Caco-2 (cell line): ENCODE measurements around the gene DGCR2. TPM values are rescaled to one million over a fixed set of nuclear protein-coding genes. Genes with fewer than 3 reads are reported as not detected.
A peak's percentile ranks its signal among the peaks of the same experiment; 100 is the strongest.

Experiments
- BruUV-seq: library from RNA; stranded (reverse); fragments of 400-500 nt; replicated peaks from 2 replicates; lab custom pipeline; 2021; lab: Mats Ljungman, UMichigan
- CTCF ChIA-PET: fragments of 300-600 bp; sonication (Branson Sonifier 250); formaldehyde crosslinking; loops from one replicate; lab custom pipeline; 2022; ENCODE audit warnings: antibody characterized with exemption; lab: Charles Lee
- POLR2A ChIA-PET: fragments of 300-600 bp; sonication (Branson Sonifier 250); formaldehyde crosslinking; loops from one replicate; lab custom pipeline; 2022; ENCODE audit warnings: antibody characterized with exemption; lab: Charles Lee
- DNase-seq, 2 experiments: peaks; one replicate each; pipeline versions ENCODE4 v3.0.0 to v3.0.0-alpha.2; 2020 to 2022
- H3K27me3 ChIP-seq: replicated peaks from 2 replicates; pipeline ENCODE4 v1.6.0; 2011; ENCODE audit warnings: low read length; ENCODE audit not compliant: control insufficient read depth, insufficient read depth
- H3K36me3 ChIP-seq: 2 replicates; pipeline ENCODE4 v1.5.1; 2011; ENCODE audit warnings: low read length; ENCODE audit not compliant: control insufficient read depth, insufficient read depth
- H3K4me1 ChIP-seq: fragments of 250-450 bp; sonication (Bioruptor Pico); 2 replicates; pipeline ENCODE4 v1.5.1; 2020; ENCODE audit warnings: mild to moderate bottlenecking
- H3K4me3 ChIP-seq: 2 replicates; pipeline ENCODE4 v1.5.1; 2011; ENCODE audit warnings: low read depth, mild to moderate bottlenecking, control low read depth, low read length
- H3K9me3 ChIP-seq: fragments of 250-450 bp; sonication (Bioruptor Pico); 2 replicates; pipeline ENCODE4 v1.5.1; 2020; ENCODE audit warnings: mild to moderate bottlenecking, moderate library complexity
- H3K27ac Mint-ChIP-seq: one replicate; pipeline ENCODE4 v1.8.0; 2022; ENCODE audit warnings: mixed read lengths; ENCODE audit not compliant: unreplicated experiment
- H3K27me3 Mint-ChIP-seq: one replicate; pipeline ENCODE4 v1.8.0; 2022; ENCODE audit warnings: mixed read lengths; ENCODE audit not compliant: insufficient read depth, unreplicated experiment
- H3K36me3 Mint-ChIP-seq: one replicate; pipeline ENCODE4 v1.8.0; 2022; ENCODE audit warnings: mild to moderate bottlenecking, mixed read lengths; ENCODE audit not compliant: insufficient read depth, unreplicated experiment
- H3K4me1 Mint-ChIP-seq: one replicate; pipeline ENCODE4 v1.8.0; 2022; ENCODE audit warnings: low read depth, mixed read lengths; ENCODE audit not compliant: unreplicated experiment
- H3K4me3 Mint-ChIP-seq: one replicate; pipeline ENCODE4 v1.8.0; 2022; ENCODE audit warnings: mild to moderate bottlenecking, moderate library complexity, mixed read lengths; ENCODE audit not compliant: unreplicated experiment
- H3K9me3 Mint-ChIP-seq: one replicate; pipeline ENCODE4 v1.8.0; 2022; ENCODE audit warnings: mixed read lengths; ENCODE audit not compliant: unreplicated experiment
- CTCF ChIP-seq, 2 experiments: fragments of 200-600 bp in 1 of 2; IDR thresholded peaks; 1 replicate in 1 of 2; 2 replicates in 1 of 2; pipeline versions ENCODE4 v1.5.1 to v1.8.0; 2011 to 2022; ENCODE audit warnings: antibody characterized with exemption in 1 of 2, control low read depth in 1 of 2, inconsistent platforms in 1 of 2, low read depth in 1 of 2, low read length in 1 of 2, mild to moderate bottlenecking in 1 of 2, moderate library complexity in 1 of 2; ENCODE audit not compliant: insufficient read depth in 1 of 2, severe bottlenecking in 1 of 2, unreplicated experiment in 1 of 2
- intact Hi-C: fragments of 100-400 bp; cut with micrococcal nuclease; formaldehyde crosslinking; loops from one replicate; pipeline ENCODE4 v1.10.0; 2022; ENCODE audit not compliant: unreplicated experiment
- total RNA-seq: library from RNA; stranded (reverse); gene quantifications from 2 replicates; pipeline ENCODE4 v1.2.3, GENCODE V29; 2022

DGCR2 gene
- total RNA-seq, 1 experiment from 2014 or later, result 67.9 TPM

GRCh38 chr22:19120829-19121630 lies 1.2 kb downstream of the DGCR2 start:
- Mint-ChIP-seq H3K9me3 (no peaks in the 10 kb centered on the region), H3K4me1 (peaks cover 11% of the 10 kb centered on the region), H3K36me3 (peaks cover 21% of the 10 kb centered on the region), H3K27me3 (no peaks in the 10 kb centered on the region), H3K4me3 (peak overlapping the region; percentile 87), H3K27ac (peak overlapping the region; percentile 71)
- peak; percentile 57 to 63 for DNase-seq
- Histone ChIP-seq H3K27me3 (no peaks in the 10 kb centered on the region), H3K4me1 (peaks cover 16% of the 10 kb centered on the region), H3K4me3 (peak overlapping the region; percentile 88), H3K36me3 (peaks cover 3% of the 10 kb centered on the region), H3K9me3 (no peaks in the 10 kb centered on the region)
- no peak for TF ChIP-seq CTCF (IDR thresholded peaks at IDR 0.05; ENCODE audit: insufficient read depth in 1 of 2, low read depth in 1 of 2, low read length in 1 of 2, severe bottlenecking in 1 of 2, unreplicated experiment in 1 of 2)
- TSS peak; percentile 44 for BruUV-seq
- ChIA-PET POLR2A (interaction anchor here (1.6 kb wide), 1 partner anchor 23 kb away, joined by 11 read pairs; the partner anchor contains the start of gene ESS2), CTCF (interaction anchor here (1.1 to 2.1 kb wide), 2 partner anchors 23 to 58 kb away, joined by 5 to 8 read pairs; partner anchors contain the start of genes ESS2 and SLC25A1)
- intact Hi-C loops, result no loop called here

GRCh38 chr22:19119949-19120348 lies 2.3 kb downstream of the DGCR2 start:
- no peak overlapping the region for H3K4me3 ChIP-seq

More at GRCh38 chr22:19119949-19120348, 2.3 kb downstream of the DGCR2 start:
- no peak for TF ChIP-seq CTCF (IDR thresholded peaks at IDR 0.05; ENCODE audit: insufficient read depth in 1 of 2, low read depth in 1 of 2, low read length in 1 of 2, severe bottlenecking in 1 of 2, unreplicated experiment in 1 of 2)
- POLR2A ChIA-PET, result no interaction called here
- Histone ChIP-seq H3K4me1 (peaks cover 16% of the 10 kb centered on the region), H3K9me3 (no peaks in the 10 kb centered on the region), H3K27me3 (no peaks in the 10 kb centered on the region), H3K36me3 (peaks cover 3% of the 10 kb centered on the region)
- H3K36me3 Mint-ChIP-seq, result peaks cover 21% of the 10 kb centered on the region
- no peaks in the 10 kb centered on the region for H3K27me3 Mint-ChIP-seq
- H3K9me3 Mint-ChIP-seq, result no peaks in the 10 kb centered on the region
- H3K4me1 Mint-ChIP-seq, result peaks cover 11% of the 10 kb centered on the region
- intact Hi-C loops, result no loop called here
- CTCF ChIA-PET, result no interaction called here
- DNase-seq, result no peak
- peak overlapping the region; percentile 71 for H3K27ac Mint-ChIP-seq
- BruUV-seq, result no TSS peak
- H3K4me3 Mint-ChIP-seq, result peak overlapping the region; percentile 87
